ENCODE results near the gene CDCA7L.
"Not testable (repeated sequence)": the region's sequence is repeated elsewhere in the genome, so short reads cannot be mapped to it uniquely, and the experiment has no call there.

CDCA7L gene

GRCh38 chr7:21943436-21943835, 2.3 kb downstream of the CDCA7L start:
- DNase-seq, result no peak

- no peak for DNase-seq
Observed at GRCh38 chr7:21942955-21943354, 2.7 kb downstream of the CDCA7L start.

- DNase-seq, result no peak
Observed at GRCh38 chr7:21941611-21942141, 4.0 kb downstream of the CDCA7L start.

DNA sequence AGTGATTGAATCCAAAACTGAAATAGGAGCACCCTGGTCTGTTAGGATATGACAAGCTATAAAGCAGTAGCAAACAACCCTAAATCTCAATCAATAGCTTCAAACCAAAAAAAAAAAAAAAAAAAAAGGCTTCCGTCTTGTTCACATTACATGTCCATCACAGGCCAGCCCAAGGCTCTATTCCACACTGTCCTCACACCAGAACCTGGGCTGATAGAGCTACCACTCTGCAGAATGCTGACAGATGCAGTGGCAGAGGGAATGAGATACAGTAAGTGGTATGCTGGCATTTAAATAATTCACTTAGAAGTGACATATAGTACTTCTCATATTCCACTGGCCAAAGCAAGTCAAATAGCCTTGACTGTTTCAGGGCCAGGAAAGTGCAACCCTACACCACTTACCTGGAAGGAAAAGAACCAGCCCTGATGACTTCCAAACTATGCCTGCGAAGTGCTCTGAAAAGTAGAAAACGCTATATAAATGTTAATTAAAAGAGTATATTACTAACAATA, 5.8 kb downstream of the CDCA7L start:
- no peak for DNase-seq

GRCh38 chr7:21939136-21939857, 6.4 kb downstream of the CDCA7L start:
- DNase-seq, result no peak

- DNase-seq, result no peak
Observed at GRCh38 chr7:21938463-21938862, 7.2 kb downstream of the CDCA7L start.

DNA sequence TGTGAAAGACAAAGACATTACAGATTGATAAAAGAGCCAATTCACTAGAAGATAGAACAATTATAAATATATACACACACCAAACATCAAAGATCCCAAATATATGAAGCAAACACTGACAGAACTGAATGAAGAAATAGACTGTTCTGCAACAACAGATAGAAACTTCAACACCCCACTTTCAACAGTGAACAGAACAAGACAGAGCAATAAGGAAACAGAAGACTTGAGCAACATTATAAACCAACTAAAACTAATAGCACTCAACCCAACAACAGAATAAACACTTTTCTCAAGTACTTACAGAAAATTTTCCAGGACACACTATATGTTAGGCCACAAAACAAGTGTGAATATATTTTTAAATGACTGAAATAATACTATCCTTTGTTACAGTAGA, 10.9 kb downstream of the CDCA7L start:
- no peak for DNase-seq

GRCh38 chr7:21933293-21933692, 12.4 kb downstream of the CDCA7L start:
- DNase-seq, result not testable (repeated sequence)

DNA sequence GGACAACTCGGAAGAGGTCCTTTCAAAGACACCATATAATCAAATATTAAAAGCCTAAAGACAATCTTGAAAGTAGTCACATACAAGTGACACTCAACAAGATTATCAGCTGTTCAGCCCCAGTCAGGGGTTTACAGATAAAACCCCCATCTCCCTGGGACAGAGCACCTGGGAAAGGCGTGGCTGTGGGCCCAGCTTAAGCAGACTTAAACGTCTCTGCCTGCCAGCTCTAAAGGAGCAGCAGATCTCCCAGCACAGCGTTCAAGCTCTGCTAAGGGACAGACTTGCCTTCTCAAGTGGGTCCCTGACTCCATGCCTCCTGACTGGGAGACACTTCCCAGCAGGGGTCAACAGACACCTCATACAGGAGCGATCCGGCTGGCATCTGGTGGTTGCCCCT, 18.0 kb downstream of the CDCA7L start:
- no peak for DNase-seq

- DNase-seq, result no peak
Observed at GRCh38 chr7:21926448-21926847, 19.3 kb downstream of the CDCA7L start.

DNA sequence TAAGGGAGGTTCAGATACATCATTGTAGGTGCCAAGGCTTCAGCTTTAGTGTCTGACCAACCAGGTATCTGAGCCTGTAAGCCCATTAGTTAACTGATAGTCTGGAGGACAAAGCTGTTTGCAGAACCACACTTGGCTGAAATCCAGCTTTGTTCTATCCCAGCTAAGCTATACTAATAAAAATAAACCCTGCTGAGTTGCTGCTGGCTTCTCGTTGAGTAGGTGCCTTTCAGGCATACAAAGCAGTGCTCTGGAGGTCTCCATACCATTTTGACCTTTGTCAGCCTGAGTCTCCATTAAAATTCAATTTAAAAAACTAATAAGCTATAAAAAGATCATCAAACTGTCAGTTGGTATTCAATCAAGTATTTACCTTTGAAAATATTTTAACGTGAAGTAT, 22.0 kb downstream of the CDCA7L start:
- no peak for DNase-seq

DNA sequence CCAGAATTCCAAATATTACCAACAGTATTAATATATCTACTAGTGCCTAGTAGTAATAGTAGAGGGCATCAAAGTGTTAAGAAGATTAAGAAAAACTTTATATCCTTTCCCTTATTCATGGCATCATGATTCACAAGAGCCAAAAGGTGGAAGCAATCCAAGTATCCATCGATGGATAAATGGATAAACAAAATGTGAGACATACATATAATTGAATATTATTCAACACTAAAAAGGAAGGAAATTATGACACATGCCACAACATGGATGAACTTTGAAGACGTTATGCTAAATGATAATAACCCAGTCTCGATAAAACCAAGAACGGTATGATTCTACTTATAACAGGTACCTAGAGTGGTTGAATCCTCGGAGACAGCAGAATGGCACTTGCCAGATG, 23.1 kb downstream of the CDCA7L start:
- no peak for DNase-seq

DNA sequence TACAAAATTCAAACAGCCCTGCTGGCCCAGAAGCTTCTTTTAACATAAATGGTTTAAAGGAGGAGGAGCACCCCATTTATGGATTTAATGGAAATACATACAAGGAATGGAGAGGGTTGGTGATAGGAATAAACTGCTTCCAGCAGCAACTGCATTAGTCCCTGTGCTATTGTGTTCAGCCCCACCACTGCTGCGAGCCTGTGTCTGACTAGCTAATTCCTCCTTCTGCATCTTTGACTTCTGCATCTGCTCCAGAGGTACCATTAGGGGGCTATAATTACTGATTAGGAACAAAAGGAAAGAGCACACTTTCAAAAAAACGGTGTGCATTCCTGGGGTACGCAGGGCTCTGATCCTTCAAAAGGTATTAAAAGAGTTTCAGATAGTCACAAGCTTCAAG, 24.8 kb downstream of the CDCA7L start:
- no peak for DNase-seq

DNA sequence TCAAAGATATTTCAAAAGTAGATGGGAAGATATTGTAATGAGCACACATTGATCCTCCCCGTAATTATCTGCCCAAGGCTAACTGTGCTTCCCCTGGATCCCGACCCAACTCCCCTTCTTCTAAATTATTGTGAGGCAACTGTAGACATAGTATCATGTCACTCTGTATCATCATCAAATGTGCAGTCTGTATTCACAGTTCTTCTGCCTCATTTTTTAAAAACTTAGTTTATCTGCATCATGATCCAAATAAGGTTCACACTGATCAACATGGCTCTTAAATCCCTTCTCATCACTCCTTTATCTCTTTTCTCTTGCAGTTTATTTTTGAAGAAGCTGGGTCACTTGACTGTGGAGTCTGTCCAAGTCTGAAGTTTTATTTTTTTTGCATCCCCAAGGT, 27.5 kb downstream of the CDCA7L start:
- no peak for DNase-seq

- DNase-seq, result no peak
Observed at GRCh38 chr7:21916629-21917028, 29.1 kb downstream of the CDCA7L start.

DNA sequence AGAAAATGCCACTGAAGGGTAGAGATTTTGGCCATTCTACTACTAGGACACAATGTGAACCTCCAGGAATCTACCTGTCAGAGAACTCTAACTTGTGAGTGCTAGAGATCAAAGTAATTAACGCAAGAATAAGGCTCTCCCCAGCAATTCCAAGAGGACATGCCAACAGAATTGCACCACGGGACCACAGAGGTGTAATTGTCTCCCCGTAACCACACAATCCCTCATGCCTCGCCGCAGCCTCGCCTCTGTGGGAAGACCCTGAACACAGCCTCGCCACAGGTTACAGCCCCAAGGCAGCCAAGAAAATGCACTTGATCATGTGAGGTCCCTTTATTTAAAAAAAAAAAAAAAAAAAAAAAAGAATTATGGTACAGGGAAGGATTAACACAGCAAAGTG, 29.5 kb downstream of the CDCA7L start:
- DNase-seq, result no peak

DNA sequence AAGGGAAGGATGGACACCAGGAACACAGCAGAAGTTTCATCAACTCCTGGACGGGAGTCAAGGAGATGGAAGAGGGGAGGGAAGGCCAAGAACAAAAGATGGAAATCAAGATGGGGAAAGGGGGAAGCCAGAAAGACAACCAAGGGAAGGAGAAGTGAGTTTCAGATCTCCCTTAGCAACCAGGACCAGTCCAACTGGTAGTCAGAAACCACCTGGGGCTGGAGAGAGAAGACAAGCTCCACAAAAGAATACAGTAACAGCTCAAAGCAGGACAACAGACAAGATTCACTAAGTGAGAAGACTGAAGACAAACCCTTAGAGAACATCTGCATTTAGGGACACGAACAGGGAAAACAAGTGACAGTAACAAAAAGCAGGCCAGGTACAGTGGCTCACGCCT, 30.6 kb downstream of the CDCA7L start:
- no peak for DNase-seq

DNA sequence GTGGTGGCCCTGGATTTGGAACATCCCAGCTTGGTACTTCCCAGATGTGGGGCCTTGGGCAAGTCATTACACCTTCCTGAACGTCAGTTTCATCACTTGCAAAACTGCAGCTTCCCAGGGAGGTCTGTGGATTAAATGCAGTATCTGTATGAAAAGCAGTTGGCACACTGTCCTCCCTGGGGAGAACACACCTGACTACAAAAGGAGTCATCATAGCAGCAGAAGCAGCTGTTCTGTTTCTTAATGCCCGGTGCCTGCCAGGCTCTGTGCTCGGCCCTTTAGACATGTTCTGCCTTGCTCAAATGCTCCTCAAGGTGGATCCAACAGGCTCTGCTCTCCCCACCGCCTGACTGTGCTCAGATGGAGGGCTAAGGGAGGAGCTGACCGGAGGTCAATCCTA, 31.0 kb downstream of the CDCA7L start:
- no peak for DNase-seq

DNA sequence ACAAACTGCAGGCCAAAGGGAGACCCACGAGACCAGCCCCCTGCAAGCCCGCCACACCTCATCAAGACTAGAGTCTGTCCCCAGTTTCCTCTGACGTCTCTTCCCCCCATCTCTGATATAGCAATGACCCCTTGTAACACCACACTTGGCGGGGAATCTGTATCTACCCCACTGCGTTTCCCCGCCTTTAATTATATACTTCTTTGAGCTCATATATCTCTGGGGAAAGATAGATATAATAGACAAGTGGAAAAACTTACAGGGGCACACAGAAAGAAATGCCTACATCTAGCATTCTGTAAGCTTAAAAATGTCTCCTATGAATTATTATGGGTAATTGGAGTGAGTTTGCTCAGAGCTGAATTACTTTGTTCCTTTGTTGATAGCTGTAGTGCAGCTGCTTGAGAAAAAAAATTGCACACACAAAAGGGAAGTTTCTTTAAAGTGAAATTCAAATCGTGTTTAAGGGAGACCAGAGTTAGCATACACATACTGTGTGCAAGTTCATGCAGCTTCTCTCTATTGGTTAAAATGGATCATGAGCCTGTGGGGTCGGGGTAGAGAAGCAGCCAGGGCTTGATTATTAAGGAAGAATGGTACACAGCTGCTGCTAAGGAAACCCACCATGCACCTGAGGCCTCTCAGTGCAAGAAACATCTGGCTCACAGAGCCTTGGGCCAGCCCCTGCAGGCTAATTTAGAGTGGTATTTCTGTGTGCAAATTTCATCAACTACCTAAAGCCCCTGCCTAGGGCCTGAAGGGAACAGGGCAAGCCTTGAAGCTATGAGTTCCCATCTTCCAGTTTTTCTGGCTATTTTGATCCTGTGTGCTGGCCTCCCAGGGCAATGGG, 32.5 kb downstream of the CDCA7L start:
- no peak for DNase-seq

DNA sequence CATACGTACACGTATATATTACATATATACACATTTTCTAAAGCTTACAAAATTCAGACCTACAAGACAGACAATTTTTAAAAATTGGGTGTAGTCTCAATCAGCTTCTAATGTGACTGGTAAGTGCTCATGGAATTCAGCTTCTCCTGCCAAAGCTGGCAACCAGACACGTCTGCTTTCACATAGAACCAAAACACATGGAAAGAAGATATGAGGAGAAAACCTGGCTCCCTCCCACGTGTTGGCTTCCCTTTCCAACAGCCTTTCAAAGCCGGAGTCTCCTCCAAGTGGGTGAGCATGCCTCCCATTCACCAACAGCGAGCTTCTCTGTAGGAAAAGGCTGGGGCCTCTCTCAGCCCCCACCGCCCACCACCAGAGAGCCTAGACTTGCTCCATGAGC, 33.4 kb downstream of the CDCA7L start:
- DNase-seq, result no peak

DNA sequence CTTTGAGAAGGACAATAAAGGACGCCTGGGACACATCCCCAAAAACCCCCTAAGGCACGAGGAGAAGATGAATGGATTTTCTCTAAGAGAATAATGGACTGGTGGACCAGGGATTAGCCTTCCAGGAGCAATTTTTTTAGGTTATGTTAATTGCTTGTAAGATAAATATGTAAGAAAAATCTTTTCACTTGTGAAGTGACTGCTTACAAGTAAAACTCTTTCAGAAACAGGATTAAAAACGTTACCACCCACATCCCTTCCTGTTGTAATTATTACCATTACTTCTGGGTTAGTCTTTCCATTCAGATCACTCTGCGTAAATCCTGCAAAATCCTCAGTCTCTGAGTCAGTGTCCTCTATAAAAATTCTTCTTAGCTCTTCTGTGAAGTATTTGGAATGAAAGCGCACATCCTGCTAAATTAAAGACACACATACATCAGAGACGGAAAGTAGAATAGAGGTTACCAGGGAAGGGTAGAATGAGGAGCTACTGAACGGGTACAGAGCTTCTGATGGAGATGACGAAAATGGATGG, 34.3 kb downstream of the CDCA7L start:
- DNase-seq, result no peak

GRCh38 chr7:21910253-21910652, 35.4 kb downstream of the CDCA7L start:
- no peak for DNase-seq

GRCh38 chr7:21908746-21909145, 37.0 kb downstream of the CDCA7L start:
- DNase-seq, result no peak
